BLaER1 treated with 17β-estradiol and CSF1 and Interleukin-3, amounts not matched to agents 10 nM and 100 nM (cell line): ENCODE measurements around the gene ANKH.

Experiments
- H3K27ac ChIP-seq, 11 experiments: shearing (Covaris generic); formaldehyde crosslinking; 2 replicates each; pipeline ENCODE4 v1.8.1; 2022
- H3K27me3 ChIP-seq, 11 experiments: shearing (Covaris generic); formaldehyde crosslinking; 2 replicates each; pipeline ENCODE4 v1.8.1; 2022
- H3K36me3 ChIP-seq, 11 experiments: shearing (Covaris generic); formaldehyde crosslinking; 2 replicates each; pipeline ENCODE4 v1.8.1; 2022
- H3K4me1 ChIP-seq, 10 experiments: shearing (Covaris generic); formaldehyde crosslinking; 2 replicates each; pipeline ENCODE4 v1.8.1; 2022
- H3K4me2 ChIP-seq, 11 experiments: shearing (Covaris generic); formaldehyde crosslinking; 2 replicates each; pipeline ENCODE4 v1.8.1; 2022
- H3K4me3 ChIP-seq, 10 experiments: shearing (Covaris generic); formaldehyde crosslinking; 2 replicates each; pipeline ENCODE4 v1.8.1; 2022
- H3K9ac ChIP-seq, 11 experiments: shearing (Covaris generic); formaldehyde crosslinking; 2 replicates each; pipeline ENCODE4 v1.8.1; 2022
- H3K9me3 ChIP-seq, 11 experiments: shearing (Covaris generic); formaldehyde crosslinking; replicated peaks in 1 of 11; 2 replicates each; pipeline ENCODE4 v1.8.1; 2022
- H4K20me1 ChIP-seq, 11 experiments: shearing (Covaris generic); formaldehyde crosslinking; 2 replicates each; pipeline ENCODE4 v1.8.1; 2022
- Cebpa-rat ChIP-seq, 11 experiments: shearing (Covaris generic); IDR thresholded peaks; 2 replicates each; pipeline ENCODE4 v1.8.1; 2022

The ANKH gene

GRCh38 chr5:14713476-14714390 lies 157.8 kb downstream of the ANKH start:
- H3K9ac ChIP-seq = no peak overlapping the region
- H3K27me3 ChIP-seq = no peaks in the 10 kb centered on the region
- no peak overlapping the region for H3K4me3 ChIP-seq
- peak overlapping the region in 3 of 11 experiments; percentile 3 to 36 (median 7); a peak in 5 of 22 replicates for H3K27ac ChIP-seq
- 0 out of 22 replicates have a peak, but pooled peaks cover 0 to 3% (median 0%) of the 10 kb centered on the region in 11 experiments for H3K9me3 ChIP-seq
- peaks cover 88 to 100% (median 97%) of the 10 kb centered on the region in 11 experiments for H3K36me3 ChIP-seq
- TF ChIP-seq Cebpa-rat (IDR thresholded peaks at IDR 0.05) = no peak
- peaks cover 2 to 36% (median 11%) of the 10 kb centered on the region in 10 experiments; a peak in 17 of 20 replicates for H3K4me1 ChIP-seq
- peaks cover 0 to 28% (median 4%) of the 10 kb centered on the region in 11 experiments; a peak in 6 of 22 replicates for H4K20me1 ChIP-seq
- H3K4me2 ChIP-seq = peak overlapping the region in 4 of 11 experiments; percentile 25 to 62 (median 56); a peak in 7 of 22 replicates

GRCh38 chr5:14712666-14713065 lies 158.9 kb downstream of the ANKH start:
- Histone ChIP-seq H3K4me1 (peaks cover 13 to 47% (median 22%) of the 10 kb centered on the region in 10 experiments; a peak in 19 of 20 replicates), H3K36me3 (peaks cover 95 to 100% (median 99%) of the 10 kb centered on the region in 11 experiments), H3K9ac (no peak overlapping the region), H3K27ac (no peak overlapping the region), H3K4me3 (no peak overlapping the region), H3K27me3 (no peaks in the 10 kb centered on the region), H3K9me3 (0 out of 22 replicates have a peak, but pooled peaks cover 0 to 3% (median 0%) of the 10 kb centered on the region in 11 experiments), H4K20me1 (peaks cover 0 to 33% (median 4%) of the 10 kb centered on the region in 11 experiments; a peak in 7 of 22 replicates), H3K4me2 (no peak overlapping the region)
- TF ChIP-seq Cebpa-rat (IDR thresholded peaks at IDR 0.05) = no peak

- H3K36me3 ChIP-seq = peaks cover 92 to 100% (median 99%) of the 10 kb centered on the region in 11 experiments
- H3K27ac ChIP-seq = peak overlapping the region in 1 of 11 experiments; percentile 18; a peak in 1 of 22 replicates
- peaks cover 0 to 33% (median 4%) of the 10 kb centered on the region in 11 experiments; a peak in 7 of 22 replicates for H4K20me1 ChIP-seq
- no peak overlapping the region for H3K9ac ChIP-seq
- H3K4me3 ChIP-seq = no peak overlapping the region
- peaks cover 18 to 52% (median 26%) of the 10 kb centered on the region in 10 experiments for H3K4me1 ChIP-seq
- 0 out of 22 replicates have a peak, but pooled peaks cover 0 to 3% (median 0%) of the 10 kb centered on the region in 11 experiments for H3K9me3 ChIP-seq
- TF ChIP-seq Cebpa-rat (IDR thresholded peaks at IDR 0.05) = no peak
- H3K4me2 ChIP-seq = no peak overlapping the region
- H3K27me3 ChIP-seq = no peaks in the 10 kb centered on the region
Observed at GRCh38 chr5:14712131-14712530, 159.4 kb downstream of the ANKH start.

- Histone ChIP-seq H3K9me3 (no peaks in the 10 kb centered on the region), H3K27ac (no peak overlapping the region), H4K20me1 (peaks cover 0 to 33% (median 7%) of the 10 kb centered on the region in 11 experiments; a peak in 8 of 22 replicates), H3K4me3 (no peak overlapping the region), H3K27me3 (no peaks in the 10 kb centered on the region), H3K4me1 (peaks cover 34 to 69% (median 41%) of the 10 kb centered on the region in 10 experiments), H3K36me3 (peaks cover 81 to 99% (median 91%) of the 10 kb centered on the region in 11 experiments), H3K9ac (no peak overlapping the region), H3K4me2 (no peak overlapping the region)
- TF ChIP-seq Cebpa-rat (IDR thresholded peaks at IDR 0.05) = no peak
Observed at GRCh38 chr5:14710313-14710994, 161.1 kb downstream of the ANKH start.

GRCh38 chr5:14708551-14708950 lies 163.0 kb downstream of the ANKH start:
- Histone ChIP-seq H3K27me3 (no peaks in the 10 kb centered on the region), H3K4me3 (no peak overlapping the region), H3K4me2 (peak overlapping the region in 10 of 11 experiments; percentile 2 to 89 (median 34); a peak in 11 of 22 replicates), H3K36me3 (peaks cover 65 to 95% (median 89%) of the 10 kb centered on the region in 11 experiments), H3K4me1 (peaks cover 36 to 59% (median 40%) of the 10 kb centered on the region in 10 experiments), H4K20me1 (peaks cover 0 to 30% (median 4%) of the 10 kb centered on the region in 11 experiments; a peak in 9 of 22 replicates), H3K9ac (no peak overlapping the region), H3K9me3 (no peaks in the 10 kb centered on the region), H3K27ac (peak overlapping the region in 2 of 11 experiments; percentile 2 to 17; a peak in 2 of 22 replicates)
- no peak for TF ChIP-seq Cebpa-rat (IDR thresholded peaks at IDR 0.05)

- Histone ChIP-seq H3K36me3 (peaks cover 58 to 95% (median 89%) of the 10 kb centered on the region in 11 experiments), H4K20me1 (peaks cover 0 to 27% (median 4%) of the 10 kb centered on the region in 11 experiments; a peak in 8 of 22 replicates), H3K27ac (peak overlapping the region in 9 of 11 experiments; percentile 19 to 76 (median 65); a peak in 11 of 22 replicates), H3K4me2 (peak overlapping the region in 8 of 11 experiments; percentile 43 to 89 (median 66); a peak in 14 of 22 replicates), H3K4me3 (no peak overlapping the region), H3K9ac (peak overlapping the region in 1 of 11 experiments; percentile 2; a peak in 3 of 22 replicates), H3K27me3 (no peaks in the 10 kb centered on the region), H3K9me3 (no peaks in the 10 kb centered on the region), H3K4me1 (peaks cover 36 to 60% (median 39%) of the 10 kb centered on the region in 10 experiments)
- TF ChIP-seq Cebpa-rat (IDR thresholded peaks at IDR 0.05) = no peak
Observed at GRCh38 chr5:14707811-14708390, 163.7 kb downstream of the ANKH start.

- peaks cover 48 to 95% (median 89%) of the 10 kb centered on the region in 11 experiments for H3K36me3 ChIP-seq
- no peaks in the 10 kb centered on the region for H3K9me3 ChIP-seq
- no peak for TF ChIP-seq Cebpa-rat (IDR thresholded peaks at IDR 0.05)
- peak overlapping the region; percentile 52 to 89 (median 64) for H3K4me2 ChIP-seq
- peak overlapping the region; percentile 2 to 64 (median 55); a peak in 17 of 22 replicates for H3K9ac ChIP-seq
- peaks cover 0 to 30% (median 6%) of the 10 kb centered on the region in 11 experiments; a peak in 11 of 22 replicates for H4K20me1 ChIP-seq
- H3K27ac ChIP-seq = peak overlapping the region; percentile 23 to 76 (median 65); a peak in 21 of 22 replicates
- no peak overlapping the region for H3K4me3 ChIP-seq
- no peaks in the 10 kb centered on the region for H3K27me3 ChIP-seq
- H3K4me1 ChIP-seq = peaks cover 36 to 62% (median 39%) of the 10 kb centered on the region in 10 experiments
Observed at GRCh38 chr5:14706615-14707021, 165.0 kb downstream of the ANKH start.

- Histone ChIP-seq H3K4me2 (peak overlapping the region; percentile 52 to 89 (median 64); a peak in 21 of 22 replicates), H3K4me3 (no peak overlapping the region), H3K27me3 (no peaks in the 10 kb centered on the region), H4K20me1 (peaks cover 0 to 32% (median 13%) of the 10 kb centered on the region in 11 experiments; a peak in 12 of 22 replicates), H3K9ac (peak overlapping the region in 2 of 11 experiments; percentile 7 to 57; a peak in 2 of 22 replicates), H3K27ac (peak overlapping the region; percentile 20 to 76 (median 65); a peak in 17 of 22 replicates), H3K36me3 (peaks cover 38 to 94% (median 85%) of the 10 kb centered on the region in 11 experiments), H3K4me1 (peaks cover 45 to 73% (median 49%) of the 10 kb centered on the region in 10 experiments), H3K9me3 (no peaks in the 10 kb centered on the region)
- no peak for TF ChIP-seq Cebpa-rat (IDR thresholded peaks at IDR 0.05)
Observed at GRCh38 chr5:14705556-14705955, 166.0 kb downstream of the ANKH start.
